Subcutaneous adipose tissue (tissue), 4 donors: ENCODE data around the gene MAPRE2. TPM values are rescaled to one million over a fixed set of nuclear protein-coding genes. Genes with fewer than 3 reads are reported as not detected.

Experiments used
- total RNA-seq, 4 donors: library from RNA; depleted of rRNA; stranded (reverse); fragments of >200 nt; gene quantifications; one replicate each; pipeline ENCODE4 v1.1.0, GENCODE V29; 2016
- TF ChIP-seq, protein P1 (sequence below): fragments of 450-650 bp; IDR thresholded peaks from one replicate; pipeline ENCODE4 v1.5.1; 2016; ENCODE audit warnings: low read depth, mild to moderate bottlenecking, control low read depth, antibody characterized with exemption, moderate library complexity

MAPRE2 gene
- total RNA-seq, 4 donors from 2014 or later: 11.9 to 27.6 (median 21.2) TPM

DNA sequence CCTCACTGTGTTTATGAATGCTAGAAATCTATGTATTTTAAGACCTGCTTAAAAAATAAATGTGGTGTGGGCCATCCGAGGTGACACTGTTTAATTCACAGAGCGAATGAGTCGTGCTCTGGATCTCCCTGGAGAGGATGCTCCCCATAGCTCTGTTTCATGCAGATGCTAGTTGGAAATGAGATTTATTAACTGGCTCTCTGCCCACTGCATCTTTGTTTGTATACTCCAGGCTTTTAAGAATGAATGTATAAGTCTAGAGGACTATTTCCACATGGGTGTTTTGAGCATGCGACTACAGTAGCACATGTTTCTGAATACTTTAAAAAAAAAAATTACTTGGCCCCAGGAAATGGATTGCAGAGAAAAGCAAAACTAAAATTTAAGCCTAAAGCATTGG is 3.9 kb downstream of the MAPRE2 start:
- TF ChIP-seq, protein P1, sequence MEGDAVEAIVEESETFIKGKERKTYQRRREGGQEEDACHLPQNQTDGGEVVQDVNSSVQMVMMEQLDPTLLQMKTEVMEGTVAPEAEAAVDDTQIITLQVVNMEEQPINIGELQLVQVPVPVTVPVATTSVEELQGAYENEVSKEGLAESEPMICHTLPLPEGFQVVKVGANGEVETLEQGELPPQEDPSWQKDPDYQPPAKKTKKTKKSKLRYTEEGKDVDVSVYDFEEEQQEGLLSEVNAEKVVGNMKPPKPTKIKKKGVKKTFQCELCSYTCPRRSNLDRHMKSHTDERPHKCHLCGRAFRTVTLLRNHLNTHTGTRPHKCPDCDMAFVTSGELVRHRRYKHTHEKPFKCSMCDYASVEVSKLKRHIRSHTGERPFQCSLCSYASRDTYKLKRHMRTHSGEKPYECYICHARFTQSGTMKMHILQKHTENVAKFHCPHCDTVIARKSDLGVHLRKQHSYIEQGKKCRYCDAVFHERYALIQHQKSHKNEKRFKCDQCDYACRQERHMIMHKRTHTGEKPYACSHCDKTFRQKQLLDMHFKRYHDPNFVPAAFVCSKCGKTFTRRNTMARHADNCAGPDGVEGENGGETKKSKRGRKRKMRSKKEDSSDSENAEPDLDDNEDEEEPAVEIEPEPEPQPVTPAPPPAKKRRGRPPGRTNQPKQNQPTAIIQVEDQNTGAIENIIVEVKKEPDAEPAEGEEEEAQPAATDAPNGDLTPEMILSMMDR: no peak

DNA sequence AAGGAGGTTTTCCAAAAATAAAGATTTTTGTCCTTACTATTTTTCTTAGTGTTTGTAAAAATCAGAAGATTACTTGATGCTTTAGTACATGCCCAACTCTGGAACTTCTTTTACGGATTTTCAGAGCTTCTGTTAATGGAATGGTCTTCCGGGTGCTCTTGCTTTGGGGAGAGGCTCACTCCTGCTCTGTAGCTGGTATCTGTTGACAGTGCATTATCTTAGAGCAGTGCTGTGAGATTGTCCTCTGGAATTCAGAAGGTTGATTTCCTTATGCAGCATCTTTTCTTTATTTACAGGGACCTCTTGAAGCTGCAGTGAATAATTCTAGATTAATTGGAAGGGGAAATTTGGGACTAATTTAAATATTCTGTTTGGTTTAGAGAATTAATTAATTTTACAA is 4.6 kb downstream of the MAPRE2 start:
- TF ChIP-seq, protein P1: no peak

DNA sequence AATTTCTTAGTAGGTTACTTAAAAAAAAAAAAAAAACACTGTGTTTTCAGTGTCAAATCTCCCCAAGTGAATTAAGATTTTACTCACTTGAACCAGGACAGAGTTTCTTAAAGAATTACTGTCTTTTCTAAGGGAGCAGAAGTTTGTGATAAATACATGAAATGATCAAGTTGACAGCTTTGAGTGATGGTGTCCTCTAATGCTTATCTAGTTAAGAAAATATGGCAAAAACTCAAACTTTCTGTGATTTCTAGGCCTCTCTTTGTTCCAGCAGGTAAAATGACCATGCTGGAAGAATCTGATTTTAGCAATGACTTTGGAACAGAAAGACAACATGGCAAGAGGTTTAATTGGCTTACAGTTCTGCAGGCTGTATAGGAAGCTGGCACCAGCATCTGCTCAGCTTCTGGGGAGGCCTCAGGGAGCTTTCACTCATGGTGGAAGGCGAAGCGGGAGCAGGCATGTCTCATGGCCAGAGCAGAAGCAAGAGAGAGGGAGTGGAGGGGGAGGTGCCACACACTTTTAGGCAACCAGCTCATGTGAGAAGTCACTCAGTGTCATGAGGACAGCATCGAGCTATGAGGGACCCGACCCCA is 6.6 kb downstream of the MAPRE2 start:
- TF ChIP-seq, protein P1: no peak

DNA sequence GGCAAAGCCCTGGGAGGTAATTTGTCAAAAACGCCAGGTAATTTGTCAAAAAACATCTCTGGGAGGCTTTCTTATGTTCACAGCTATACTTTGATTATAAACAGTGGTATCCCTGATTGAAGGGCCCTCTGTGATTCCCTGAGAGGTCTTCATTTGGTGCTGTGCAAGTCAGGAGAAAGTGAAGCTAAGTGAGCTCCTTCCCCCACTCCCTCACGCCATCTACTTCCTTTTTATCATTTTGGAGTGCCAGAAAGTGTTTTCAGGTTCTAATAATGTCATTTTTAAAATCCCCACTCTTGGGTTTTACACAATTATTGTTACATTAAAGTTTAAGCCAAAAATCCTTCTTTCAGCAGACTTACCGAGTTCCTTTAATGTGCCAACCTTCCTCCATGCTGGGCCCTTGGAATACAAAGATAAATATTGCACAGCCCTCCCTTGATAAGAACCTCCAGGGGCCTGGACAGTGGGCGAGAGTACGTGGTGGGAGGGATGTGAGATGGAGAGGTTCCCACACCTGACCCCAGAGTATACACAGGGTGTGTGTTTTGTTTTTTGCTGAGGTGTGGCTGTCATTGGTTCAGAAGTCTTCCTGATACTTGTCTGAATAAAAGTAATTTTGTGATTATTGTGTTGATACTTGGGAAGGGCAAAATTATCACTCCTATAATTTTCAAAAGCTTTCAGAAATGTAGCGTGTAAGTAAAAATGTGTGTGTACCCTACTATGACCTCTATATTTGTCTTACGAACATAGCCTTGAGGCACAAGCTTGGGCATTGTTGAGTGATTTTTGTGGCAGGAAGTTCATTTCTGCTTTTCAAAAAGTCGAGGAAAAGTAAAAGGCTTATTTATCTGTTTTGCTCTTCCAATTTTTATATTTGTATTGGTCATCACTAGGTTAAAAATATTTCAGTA is 8.2 kb downstream of the MAPRE2 start:
- TF ChIP-seq, protein P1: no peak

- TF ChIP-seq, protein P1: no peak
Observed at GRCh38 chr18:35050028-35050546, 8.9 kb downstream of the MAPRE2 start.

GRCh38 chr18:35050705-35051195 is 9.5 kb downstream of the MAPRE2 start:
- TF ChIP-seq, protein P1: no peak
